MM.1S (cell line): ENCODE data around the gene GREB1.

ENCODE experiments used
- CTCF ChIP-seq: fragments of 300-600 bp; sonication (generic); IDR thresholded peaks from 2 replicates; pipeline ENCODE4 v1.5.1; 2016; ENCODE audit warnings: antibody characterized with exemption, low read length, mixed read lengths
- EZH2phosphoT487 ChIP-seq: fragments of 300-600 bp; sonication (generic); IDR thresholded peaks from 2 replicates; pipeline ENCODE4 v1.6.1; 2018; ENCODE audit warnings: antibody characterized with exemption, low read length

GRCh38 chr2:11541693-11542274 is 7.9 kb downstream of the GREB1 start:
- TF ChIP-seq CTCF (no peak), EZH2phosphoT487 (no peak)
